ENCODE measurements around the gene SCYGR8.
"Not testable (repeated sequence)": the region's sequence is repeated elsewhere in the genome, so short reads cannot be mapped to it uniquely, and the experiment has no call there.

The SCYGR8 gene, protein sequence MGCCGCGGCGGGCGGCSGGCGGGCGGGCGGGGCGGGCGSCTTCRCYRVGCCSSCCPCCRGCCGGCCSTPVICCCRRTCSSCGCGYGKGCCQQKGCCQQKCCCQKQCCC

GRCh38 chr2:227745594-227745993 is at the start of gene SCYGR8:
Gene SCYGR8, plus strand, starts transcription at chr2:227745894. Its CDS starts 0 bp downstream, at chr2:227745894.
- DNase-seq, result no peak

DNA sequence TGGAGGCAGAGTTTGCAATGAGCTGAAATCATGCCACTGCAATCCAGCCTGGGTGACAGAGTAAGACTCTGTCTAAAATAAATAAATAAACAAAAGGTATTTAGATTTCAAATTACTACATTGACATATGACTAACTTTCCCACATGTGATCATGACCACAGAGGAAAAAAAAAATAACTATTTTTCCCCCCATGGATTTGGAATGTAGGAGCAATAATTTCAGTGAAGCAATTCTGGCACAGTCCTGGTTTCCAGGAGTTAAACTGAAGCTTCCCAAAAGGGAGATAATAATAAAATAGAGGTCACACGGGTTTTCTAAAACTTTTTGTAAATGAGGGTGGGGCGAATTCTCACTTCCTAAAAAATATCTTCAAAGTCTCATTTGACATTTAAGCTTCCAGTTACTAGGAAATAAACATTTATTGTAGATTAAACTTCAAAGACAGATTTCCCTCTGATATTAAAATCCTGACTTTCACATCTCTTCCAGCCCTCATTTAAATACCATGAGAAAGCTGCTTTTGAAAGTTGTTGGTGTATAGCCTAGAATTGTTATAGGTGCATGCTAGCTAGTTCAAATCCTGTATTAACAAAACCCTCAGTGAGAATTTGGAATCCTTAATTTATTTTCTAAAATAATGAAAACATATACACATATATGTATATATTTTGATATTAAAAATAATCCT is 48.6 kb upstream of the SCYGR8 start:
- no peak for DNase-seq

- DNase-seq, result no peak
These were observed 44.1 kb upstream of the SCYGR8 start for GRCh38 chr2:227701556-227701955.

DNA sequence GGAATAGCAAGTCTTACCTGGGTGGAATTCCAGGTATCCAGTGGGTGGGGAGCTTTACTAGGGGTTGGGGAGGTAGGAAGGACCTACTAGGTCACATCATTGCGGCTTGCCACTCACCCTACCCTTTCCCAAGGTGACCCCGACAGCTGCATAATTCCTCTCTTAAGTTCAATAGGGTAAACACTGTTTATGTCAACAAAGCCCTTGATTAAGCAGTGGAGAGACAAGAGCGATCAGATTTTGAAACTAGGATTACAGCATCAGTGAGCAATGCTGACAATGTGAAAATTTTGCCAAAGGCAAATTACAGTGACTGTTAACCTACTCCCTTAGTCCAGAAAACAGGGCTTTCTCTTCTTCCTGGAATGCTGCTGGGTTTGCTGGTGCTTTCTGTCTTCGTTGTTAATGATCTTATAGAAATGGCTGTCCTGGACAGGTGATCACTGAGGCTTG is 42.4 kb upstream of the SCYGR8 start:
- DNase-seq, result no peak

DNA sequence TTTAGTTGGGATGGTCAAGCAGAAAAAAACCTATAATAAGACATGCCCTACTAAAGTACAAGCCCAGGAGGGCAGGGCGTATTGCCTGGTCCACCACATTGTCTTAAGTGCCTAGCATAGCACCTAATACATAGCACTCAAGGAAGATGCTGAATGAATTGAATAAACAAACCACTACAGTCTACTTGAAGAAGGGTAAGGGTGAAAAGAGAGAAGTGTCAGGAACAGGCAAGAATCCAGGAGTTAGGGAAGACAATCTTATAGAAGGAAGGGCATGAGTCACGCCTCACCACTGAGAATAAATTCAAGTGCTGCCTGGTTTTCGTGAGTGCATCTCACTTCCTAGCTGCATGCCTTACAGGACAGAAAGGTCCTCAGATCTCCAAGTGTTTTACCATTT is 41.7 kb upstream of the SCYGR8 start:
- no peak for DNase-seq

- DNase-seq, result no peak
These were observed 38.8 kb upstream of the SCYGR8 start for GRCh38 chr2:227706859-227707258.

DNA sequence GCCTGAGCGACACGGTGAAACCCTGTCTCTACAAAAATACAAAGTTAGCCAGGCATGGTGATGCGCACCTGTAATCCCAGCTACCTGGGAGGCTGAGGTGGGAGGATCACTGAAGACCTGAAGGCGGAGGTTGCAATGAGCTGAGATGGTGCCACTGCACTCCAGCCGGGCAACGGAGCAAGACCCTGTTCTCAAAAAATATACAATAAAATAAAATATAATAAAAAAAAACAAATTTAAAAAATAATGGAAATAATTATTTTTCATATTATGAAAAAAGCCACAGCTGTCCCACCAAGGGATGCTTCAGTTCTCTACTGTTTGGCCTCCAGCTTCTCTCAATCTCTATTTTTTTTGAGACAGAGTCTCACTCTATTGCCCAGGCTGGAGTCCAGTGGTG is 38.3 kb upstream of the SCYGR8 start:
- DNase-seq, result no peak

GRCh38 chr2:227710986-227711385 is 34.7 kb upstream of the SCYGR8 start:
- no peak for DNase-seq

- DNase-seq, result no peak
These were observed 32.4 kb upstream of the SCYGR8 start for GRCh38 chr2:227713291-227713690.

GRCh38 chr2:227716501-227716900 is 29.2 kb upstream of the SCYGR8 start:
- no peak for DNase-seq

- no peak for DNase-seq
These were observed 27.8 kb upstream of the SCYGR8 start, which contains the start of gene SLC19A3 for GRCh38 chr2:227717687-227718567. Gene SLC19A3, minus strand, starts transcription at chr2:227718028. Its CDS starts 15,710 bp downstream, at chr2:227702318.

- no peak for DNase-seq
These were observed 26.1 kb upstream of the SCYGR8 start for GRCh38 chr2:227719641-227720040.

GRCh38 chr2:227720680-227721079 is 25.0 kb upstream of the SCYGR8 start:
- no peak for DNase-seq

DNA sequence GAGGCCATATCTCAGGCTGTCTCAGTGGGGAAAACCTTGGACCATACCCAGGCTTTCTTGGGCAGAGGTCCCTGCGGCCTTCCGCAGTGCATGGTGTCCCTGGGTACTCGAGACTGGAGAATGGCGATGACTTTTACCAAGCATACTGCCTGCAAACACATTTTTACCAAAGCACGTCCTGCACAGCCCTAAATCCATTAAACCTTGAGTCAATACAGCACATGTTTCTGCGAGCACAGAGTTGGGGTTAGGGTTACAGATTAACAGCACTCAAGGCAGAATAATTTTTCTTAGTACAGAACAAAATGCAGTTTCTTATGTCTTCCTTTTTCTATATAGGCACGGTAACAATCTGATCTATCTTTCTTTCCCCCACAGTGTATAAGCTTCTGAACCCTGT is 22.9 kb upstream of the SCYGR8 start:
- not testable (repeated sequence) for DNase-seq

DNA sequence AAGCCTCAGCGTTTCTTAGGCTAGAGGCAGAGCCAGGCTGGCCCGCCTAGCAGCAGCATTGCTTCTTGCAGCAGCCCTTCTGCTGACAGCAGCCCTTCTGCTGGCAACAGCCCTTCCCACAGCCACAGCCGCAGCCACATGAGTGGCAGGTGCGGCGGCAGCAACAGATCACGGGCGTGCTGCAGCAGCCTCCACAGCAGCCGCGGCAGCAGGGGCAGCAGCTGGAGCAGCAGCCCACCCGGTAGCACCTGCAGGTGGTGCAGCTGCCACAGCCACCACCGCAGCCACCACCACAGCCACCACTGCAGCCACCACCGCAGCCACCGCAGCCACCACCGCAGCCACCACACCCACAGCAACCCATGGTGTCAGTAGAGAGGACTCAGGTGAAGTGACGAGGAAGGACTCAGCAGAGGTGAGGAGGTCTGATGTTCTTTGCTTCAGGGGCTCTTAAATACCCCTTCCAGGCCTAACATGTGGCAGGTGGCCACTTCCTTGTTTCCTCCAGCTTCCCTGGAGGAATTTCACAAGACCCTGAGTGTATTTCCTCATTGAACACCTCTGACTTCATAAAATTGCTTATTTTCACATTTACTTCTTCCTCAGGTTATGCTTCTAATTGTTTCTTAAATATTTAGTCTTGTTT is 21.2 kb upstream of the SCYGR8 start, which contains the start of gene SCYGR6:
Gene SCYGR6 (minus strand): TSS at position 364 of the 646 bp plus-strand sequence. CDS start 0 bp downstream, at position 364.
- no peak for DNase-seq

GRCh38 chr2:227728035-227728434 is 17.7 kb upstream of the SCYGR8 start, which contains the start of gene SCYGR7:
Gene SCYGR7, plus strand, starts transcription at chr2:227728335. Its CDS starts 0 bp downstream, at chr2:227728335.
- no peak for DNase-seq

DNA sequence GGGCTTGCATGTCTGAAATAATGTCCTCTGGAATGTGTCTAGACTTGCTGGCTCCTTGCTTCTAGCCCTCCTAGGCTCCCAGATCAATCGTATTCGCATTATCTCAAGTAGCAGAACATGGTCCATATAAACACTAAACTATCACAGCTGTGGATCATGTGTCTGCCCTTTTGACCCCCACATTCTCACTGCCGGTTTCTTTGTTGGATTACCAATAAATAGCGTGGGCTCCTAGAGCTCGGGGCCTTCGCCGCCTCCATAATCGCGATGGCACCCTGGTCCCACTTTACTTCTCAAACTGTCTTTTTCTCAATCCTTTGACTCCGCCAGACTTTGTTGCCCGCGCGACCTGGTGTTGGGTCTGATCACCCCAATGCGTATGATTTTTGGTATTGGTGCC is 6.3 kb upstream of the SCYGR8 start:
- no peak for DNase-seq

- not testable (repeated sequence) for DNase-seq
These were observed 5.0 kb upstream of the SCYGR8 start for GRCh38 chr2:227740705-227741104.

DNA sequence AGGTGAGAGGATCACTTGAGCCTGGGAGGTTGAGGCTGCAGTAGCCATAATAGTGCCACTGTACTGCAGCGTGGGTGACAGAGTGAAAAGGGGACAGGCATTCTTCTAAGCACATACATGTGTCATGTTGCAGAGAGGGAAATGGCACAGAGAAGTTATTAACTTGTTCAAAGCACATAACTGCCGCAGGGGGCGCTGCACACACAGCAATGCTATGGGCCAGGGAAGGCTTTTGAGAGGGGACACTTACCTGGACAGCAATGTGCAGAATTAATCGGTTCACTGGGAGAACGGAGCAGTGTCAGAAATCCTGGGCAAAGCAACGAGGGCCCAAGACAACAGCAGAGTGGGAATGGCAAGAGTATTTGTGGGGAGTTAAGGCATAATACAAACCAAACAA is 2.4 kb downstream of the SCYGR8 start:
- DNase-seq, result no peak

- not testable (repeated sequence) for DNase-seq
These were observed 10.6 kb downstream of the SCYGR8 start for GRCh38 chr2:227756261-227756660.

DNA sequence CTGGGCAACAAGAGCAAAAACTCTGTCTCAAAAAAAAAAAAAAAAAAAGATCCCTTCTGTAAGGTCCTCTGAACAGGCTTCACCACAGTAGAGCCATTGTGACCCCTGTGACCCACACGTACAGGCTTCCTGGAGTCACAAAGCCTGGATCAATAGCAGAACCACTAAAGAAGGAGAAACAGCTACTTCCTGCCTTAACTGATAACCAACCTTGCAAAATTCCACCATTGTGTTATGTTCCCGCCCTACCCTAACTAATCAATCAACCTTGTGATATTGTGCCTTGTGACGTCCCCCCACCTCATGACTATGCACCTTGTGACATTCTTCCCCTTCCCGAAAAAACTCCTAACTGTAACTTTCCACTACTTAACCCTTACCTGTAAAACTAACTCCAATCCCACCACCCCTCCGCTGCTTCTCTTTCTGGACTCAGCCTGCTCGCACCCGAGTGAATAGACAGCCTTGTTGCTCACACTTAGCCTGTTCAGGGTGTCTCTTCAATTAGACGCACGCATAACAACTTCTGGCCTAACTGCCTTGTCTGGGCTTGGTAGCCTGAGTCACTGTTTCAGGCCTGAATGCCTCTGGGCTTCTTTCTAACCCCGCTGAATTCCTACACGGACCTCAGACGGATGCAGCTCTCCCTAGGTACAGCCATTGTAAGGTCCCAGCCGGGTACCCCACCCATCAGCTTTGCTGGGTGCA is 13.9 kb downstream of the SCYGR8 start:
- DNase-seq, result no peak
